ENCODE measurements around the gene CLCC1.

Gene CLCC1

DNA sequence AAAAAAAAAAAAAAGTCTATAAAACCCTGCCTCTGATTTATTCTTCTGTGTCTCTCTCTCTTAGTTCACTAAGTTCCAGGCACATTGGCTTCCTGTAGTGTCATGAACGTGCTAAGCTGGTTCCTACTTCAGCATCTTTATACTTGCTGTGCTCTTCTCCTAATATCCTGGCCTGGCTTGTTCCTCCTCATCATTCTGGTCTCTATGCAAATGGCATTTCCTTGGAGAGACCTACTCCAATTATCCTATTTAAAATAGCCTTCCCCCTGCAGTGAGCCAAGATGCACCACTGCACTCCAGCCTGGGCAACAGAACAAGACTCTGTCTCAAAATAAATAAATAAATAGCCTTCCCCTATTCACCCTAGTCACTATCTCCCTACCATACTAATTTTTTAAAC is 9.7 kb upstream of the CLCC1 start:
- H2AK5ac ChIP-seq (ENCODE audit: low read length): no peak overlapping the region
- H3K9ac ChIP-seq (ENCODE audit: low read length): no peak overlapping the region
- H3K4me2 ChIP-seq (ENCODE audit: low read length): no peak overlapping the region
- no peak overlapping the region for H3K56ac ChIP-seq (ENCODE audit: low read length)
- H3K23ac ChIP-seq (ENCODE audit: low read length): no peak overlapping the region
- no peaks in the 10 kb centered on the region for H3K4me1 ChIP-seq (ENCODE audit: control insufficient read depth, low read depth, low read length)
- DNase-seq: no peak
- no peaks in the 10 kb centered on the region for H3K79me2 ChIP-seq (ENCODE audit: control insufficient read depth, insufficient read depth, low read length)
- H3K27ac ChIP-seq (ENCODE audit: low read depth, low read length): no peak overlapping the region
- no peak overlapping the region for H3K4ac ChIP-seq (ENCODE audit: low read depth, low read length)
- no peak overlapping the region for H2BK15ac ChIP-seq (replicated peaks; ENCODE audit: low read depth)
- H2BK5ac ChIP-seq (ENCODE audit: low read length): no peak overlapping the region
- no peak overlapping the region for H3K4me3 ChIP-seq (ENCODE audit: low read length)
- no peak overlapping the region for H4K8ac ChIP-seq (ENCODE audit: low read depth, low read length)
- no peaks in the 10 kb centered on the region for H3K27me3 ChIP-seq (ENCODE audit: insufficient read depth, low read length, poor library complexity)
- no peaks in the 10 kb centered on the region for H3K36me3 ChIP-seq (ENCODE audit: control insufficient read depth, insufficient read depth, low read length)
- H2BK120ac ChIP-seq (ENCODE audit: low read depth, low read length): no peak overlapping the region
- H3K79me1 ChIP-seq (ENCODE audit: low read length): no peaks in the 10 kb centered on the region
- no peak overlapping the region for H3K18ac ChIP-seq (ENCODE audit: low read length)
- no peak overlapping the region for H4K5ac ChIP-seq (ENCODE audit: low read length)
- no CpG with 5 or more reads among the region's 1 CpG for WGBS (ENCODE audit: extremely low coverage, insufficient coverage, low lambda C conversion rate)

DNA sequence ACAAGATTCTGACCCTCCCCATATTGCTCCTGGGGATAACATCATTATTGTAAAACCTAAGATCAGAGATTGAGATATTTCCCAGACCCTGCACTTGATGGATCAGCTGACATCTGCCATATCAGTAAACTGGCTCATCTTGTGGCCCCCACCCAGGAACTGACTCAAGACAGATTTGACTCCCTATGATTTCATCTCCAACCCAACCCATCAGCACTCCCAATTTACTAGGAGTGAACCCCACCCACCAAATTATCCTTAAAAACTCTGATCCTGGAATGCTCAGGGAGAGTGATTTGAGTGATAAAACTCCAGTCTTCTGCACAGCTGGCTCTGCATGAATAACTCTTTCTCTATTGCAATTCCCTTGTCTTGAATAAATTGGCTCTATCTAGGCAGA is 6.1 kb upstream of the CLCC1 start:
- Histone ChIP-seq H3K23ac (ENCODE audit: low read length) (no peak overlapping the region), H3K4me1 (ENCODE audit: control insufficient read depth, low read depth, low read length) (no peaks in the 10 kb centered on the region), H4K8ac (ENCODE audit: low read depth, low read length) (no peak overlapping the region), H3K9ac (ENCODE audit: low read length) (no peak overlapping the region), H3K4me3 (ENCODE audit: low read length) (no peak overlapping the region), H3K4me2 (ENCODE audit: low read length) (no peak overlapping the region), H3K36me3 (ENCODE audit: control insufficient read depth, insufficient read depth, low read length) (no peaks in the 10 kb centered on the region), H2BK120ac (ENCODE audit: low read depth, low read length) (no peak overlapping the region), H3K79me2 (ENCODE audit: control insufficient read depth, insufficient read depth, low read length) (no peaks in the 10 kb centered on the region), H3K4ac (ENCODE audit: low read depth, low read length) (no peak overlapping the region), H3K27ac (ENCODE audit: low read depth, low read length) (no peak overlapping the region), H3K18ac (ENCODE audit: low read length) (no peak overlapping the region), H4K5ac (ENCODE audit: low read length) (no peak overlapping the region), H2BK5ac (ENCODE audit: low read length) (no peak overlapping the region), H3K56ac (ENCODE audit: low read length) (no peak overlapping the region), H3K79me1 (ENCODE audit: low read length) (no peaks in the 10 kb centered on the region), H2AK5ac (ENCODE audit: low read length) (no peak overlapping the region), H2BK15ac (replicated peaks; ENCODE audit: low read depth) (no peak overlapping the region), H3K27me3 (ENCODE audit: insufficient read depth, low read length, poor library complexity) (no peaks in the 10 kb centered on the region)
- DNase-seq: no peak

DNA sequence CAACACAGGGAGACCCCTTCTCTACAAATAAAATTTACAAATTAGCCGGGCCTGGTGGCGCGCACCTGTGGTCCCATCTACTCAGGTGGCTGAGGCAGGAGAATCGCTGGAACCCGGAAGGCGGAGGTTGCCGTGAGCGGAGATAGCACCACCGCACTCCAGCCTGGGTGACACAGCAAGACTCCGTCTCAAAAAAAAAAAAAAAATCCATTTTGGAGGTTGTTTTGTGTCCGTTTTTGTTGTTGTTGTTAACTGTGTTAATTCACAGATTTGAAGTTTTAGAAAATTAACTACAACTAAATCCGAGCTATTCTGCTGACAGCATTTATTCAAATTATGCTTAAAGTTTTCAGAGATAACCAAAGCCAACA is 618 bp downstream of the CLCC1 start:
- Histone ChIP-seq H3K9ac (ENCODE audit: low read length) (peak overlapping the region; percentile 92), H3K27ac (ENCODE audit: low read depth, low read length) (no peak overlapping the region), H2BK15ac (replicated peaks; ENCODE audit: low read depth) (no peak overlapping the region), H3K4me1 (ENCODE audit: control insufficient read depth, low read depth, low read length) (peaks cover 4% of the 10 kb centered on the region), H3K4me2 (ENCODE audit: low read length) (peak overlapping the region; percentile 66), H3K23ac (ENCODE audit: low read length) (peak overlapping the region; percentile 48), H3K4me3 (ENCODE audit: low read length) (peak overlapping the region; percentile 86), H3K27me3 (ENCODE audit: insufficient read depth, low read length, poor library complexity) (no peaks in the 10 kb centered on the region), H2AK5ac (ENCODE audit: low read length) (no peak overlapping the region), H3K56ac (ENCODE audit: low read length) (peak overlapping the region; percentile 95), H3K4ac (ENCODE audit: low read depth, low read length) (peak overlapping the region; percentile 75), H3K79me2 (ENCODE audit: control insufficient read depth, insufficient read depth, low read length) (no peaks in the 10 kb centered on the region), H4K8ac (ENCODE audit: low read depth, low read length) (no peak overlapping the region), H4K5ac (ENCODE audit: low read length) (no peak overlapping the region), H3K36me3 (ENCODE audit: control insufficient read depth, insufficient read depth, low read length) (no peaks in the 10 kb centered on the region), H3K79me1 (ENCODE audit: low read length) (peaks cover 2% of the 10 kb centered on the region), H3K18ac (ENCODE audit: low read length) (no peak overlapping the region), H2BK120ac (ENCODE audit: low read depth, low read length) (no peak overlapping the region), H2BK5ac (ENCODE audit: low read length) (no peak overlapping the region)
- DNase-seq: no peak
- WGBS (ENCODE audit: extremely low coverage, insufficient coverage, low lambda C conversion rate): no CpG with 5 or more reads among the region's 12 CpGs

DNA sequence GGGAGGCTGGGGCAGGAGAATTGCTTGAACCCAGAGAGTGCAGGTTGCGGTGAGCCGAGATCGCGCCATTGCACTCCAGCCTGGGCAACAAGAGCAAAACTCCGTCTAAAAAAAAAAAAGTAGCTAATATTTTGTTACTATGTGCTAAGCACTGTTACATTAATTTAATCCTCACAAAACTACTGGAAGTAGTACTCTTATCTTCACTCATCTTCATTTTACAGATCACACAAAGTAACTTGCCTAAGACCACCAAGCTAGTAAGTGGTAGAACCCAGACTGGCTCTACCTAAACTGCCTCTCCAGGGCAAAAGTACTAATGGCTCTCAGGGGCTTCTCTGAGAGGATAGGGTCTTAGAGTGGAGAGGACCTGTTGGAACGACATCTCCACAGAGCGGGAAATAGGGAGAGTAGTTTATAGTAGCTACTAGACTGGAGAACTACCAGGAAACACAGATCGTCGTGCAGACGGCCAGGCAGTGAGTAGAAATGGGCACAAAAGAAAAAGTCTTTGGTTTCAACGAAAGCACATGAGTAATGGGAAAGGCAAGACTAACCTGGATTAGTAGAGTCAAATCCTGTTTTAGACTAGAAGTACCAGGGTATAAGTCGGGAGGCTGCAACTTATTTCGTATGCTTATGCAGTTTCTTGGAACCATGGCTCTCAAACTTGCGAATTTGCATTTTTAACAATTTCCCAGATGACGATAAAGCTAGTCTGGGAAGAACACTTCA is 1.4 kb downstream of the CLCC1 start:
- no CpG with 5 or more reads among the region's 15 CpGs for WGBS (ENCODE audit: extremely low coverage, insufficient coverage, low lambda C conversion rate)
- Histone ChIP-seq H3K9ac (ENCODE audit: low read length) (peak overlapping the region; percentile 92), H2BK120ac (ENCODE audit: low read depth, low read length) (no peak overlapping the region), H4K5ac (ENCODE audit: low read length) (no peak overlapping the region), H3K4me1 (ENCODE audit: control insufficient read depth, low read depth, low read length) (peaks cover 4% of the 10 kb centered on the region), H3K4me2 (ENCODE audit: low read length) (peak overlapping the region; percentile 38), H3K23ac (ENCODE audit: low read length) (no peak overlapping the region), H3K79me2 (ENCODE audit: control insufficient read depth, insufficient read depth, low read length) (no peaks in the 10 kb centered on the region), H3K56ac (ENCODE audit: low read length) (peak overlapping the region; percentile 42), H3K4me3 (ENCODE audit: low read length) (no peak overlapping the region), H3K36me3 (ENCODE audit: control insufficient read depth, insufficient read depth, low read length) (no peaks in the 10 kb centered on the region), H2BK15ac (replicated peaks; ENCODE audit: low read depth) (no peak overlapping the region), H2BK5ac (ENCODE audit: low read length) (no peak overlapping the region), H3K18ac (ENCODE audit: low read length) (no peak overlapping the region), H3K27me3 (ENCODE audit: insufficient read depth, low read length, poor library complexity) (no peaks in the 10 kb centered on the region), H3K79me1 (ENCODE audit: low read length) (peaks cover 2% of the 10 kb centered on the region), H3K4ac (ENCODE audit: low read depth, low read length) (no peak overlapping the region), H4K8ac (ENCODE audit: low read depth, low read length) (no peak overlapping the region), H2AK5ac (ENCODE audit: low read length) (no peak overlapping the region), H3K27ac (ENCODE audit: low read depth, low read length) (no peak overlapping the region)
- no peak for DNase-seq

DNA sequence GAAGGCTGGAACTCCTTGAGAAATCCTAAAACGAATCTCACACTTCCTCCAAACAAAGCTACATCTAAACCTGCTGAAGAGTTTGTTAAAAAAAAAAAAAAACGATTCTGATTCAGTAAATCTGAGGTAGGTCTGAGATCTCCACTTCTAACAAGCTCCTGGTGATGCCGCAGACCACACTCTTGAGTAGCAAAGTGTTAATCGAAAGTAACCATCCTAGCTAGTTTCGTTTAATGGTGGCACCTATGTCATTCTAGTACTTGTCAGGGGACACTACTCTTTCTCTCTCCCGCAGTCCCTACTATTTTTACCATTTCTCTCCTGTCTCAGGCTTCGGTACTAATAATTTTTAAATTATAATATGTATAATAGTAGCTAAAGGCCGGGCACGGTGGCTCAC is 2.1 kb downstream of the CLCC1 start:
- Histone ChIP-seq H3K9ac (ENCODE audit: low read length) (no peak overlapping the region), H4K5ac (ENCODE audit: low read length) (no peak overlapping the region), H3K79me1 (ENCODE audit: low read length) (peaks cover 2% of the 10 kb centered on the region), H3K56ac (ENCODE audit: low read length) (no peak overlapping the region), H3K27me3 (ENCODE audit: insufficient read depth, low read length, poor library complexity) (no peaks in the 10 kb centered on the region), H3K79me2 (ENCODE audit: control insufficient read depth, insufficient read depth, low read length) (no peaks in the 10 kb centered on the region), H3K36me3 (ENCODE audit: control insufficient read depth, insufficient read depth, low read length) (no peaks in the 10 kb centered on the region), H3K4me3 (ENCODE audit: low read length) (no peak overlapping the region), H3K23ac (ENCODE audit: low read length) (no peak overlapping the region), H3K18ac (ENCODE audit: low read length) (no peak overlapping the region), H2AK5ac (ENCODE audit: low read length) (no peak overlapping the region), H2BK15ac (replicated peaks; ENCODE audit: low read depth) (no peak overlapping the region), H4K8ac (ENCODE audit: low read depth, low read length) (no peak overlapping the region), H3K27ac (ENCODE audit: low read depth, low read length) (no peak overlapping the region), H3K4ac (ENCODE audit: low read depth, low read length) (no peak overlapping the region), H2BK120ac (ENCODE audit: low read depth, low read length) (no peak overlapping the region), H2BK5ac (ENCODE audit: low read length) (no peak overlapping the region), H3K4me2 (ENCODE audit: low read length) (no peak overlapping the region), H3K4me1 (ENCODE audit: control insufficient read depth, low read depth, low read length) (peaks cover 4% of the 10 kb centered on the region)
- no peak for DNase-seq
- no CpG with 5 or more reads among the region's 9 CpGs for WGBS (ENCODE audit: extremely low coverage, insufficient coverage, low lambda C conversion rate)

DNA sequence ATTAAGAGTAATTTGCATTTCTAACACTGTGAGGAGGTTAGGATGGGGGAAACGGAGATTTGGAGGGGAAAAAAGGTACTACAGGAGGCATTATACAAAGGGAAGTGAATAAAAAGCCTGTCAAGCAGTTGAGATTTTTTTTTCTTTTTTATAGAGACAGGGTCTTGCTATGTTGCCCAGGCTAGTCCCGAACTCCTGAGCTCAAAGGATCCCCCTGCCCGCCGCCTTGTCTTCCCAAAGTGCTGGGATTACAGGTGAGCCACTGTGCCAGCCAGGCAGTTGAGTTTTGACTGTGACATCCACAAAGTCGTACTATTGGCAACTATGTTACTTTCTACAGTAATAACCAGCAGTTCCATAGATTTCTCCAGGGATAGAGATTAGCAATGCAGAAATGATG is 2.6 kb downstream of the CLCC1 start:
- Histone ChIP-seq H3K27ac (ENCODE audit: low read depth, low read length) (no peak overlapping the region), H3K9ac (ENCODE audit: low read length) (no peak overlapping the region), H3K79me2 (ENCODE audit: control insufficient read depth, insufficient read depth, low read length) (no peaks in the 10 kb centered on the region), H3K36me3 (ENCODE audit: control insufficient read depth, insufficient read depth, low read length) (no peaks in the 10 kb centered on the region), H2AK5ac (ENCODE audit: low read length) (no peak overlapping the region), H3K4me1 (ENCODE audit: control insufficient read depth, low read depth, low read length) (peaks cover 4% of the 10 kb centered on the region), H3K56ac (ENCODE audit: low read length) (no peak overlapping the region), H2BK120ac (ENCODE audit: low read depth, low read length) (no peak overlapping the region), H2BK15ac (replicated peaks; ENCODE audit: low read depth) (no peak overlapping the region), H3K4me3 (ENCODE audit: low read length) (no peak overlapping the region), H3K4ac (ENCODE audit: low read depth, low read length) (no peak overlapping the region), H4K5ac (ENCODE audit: low read length) (no peak overlapping the region), H4K8ac (ENCODE audit: low read depth, low read length) (no peak overlapping the region), H3K23ac (ENCODE audit: low read length) (no peak overlapping the region), H2BK5ac (ENCODE audit: low read length) (no peak overlapping the region), H3K18ac (ENCODE audit: low read length) (no peak overlapping the region), H3K4me2 (ENCODE audit: low read length) (no peak overlapping the region), H3K27me3 (ENCODE audit: insufficient read depth, low read length, poor library complexity) (no peaks in the 10 kb centered on the region), H3K79me1 (ENCODE audit: low read length) (peaks cover 6% of the 10 kb centered on the region)
- no CpG with 5 or more reads among the region's 5 CpGs for WGBS (ENCODE audit: extremely low coverage, insufficient coverage, low lambda C conversion rate)
- DNase-seq: no peak
